SK-N-SH (cell line): ENCODE results near the gene C12orf75. TPM values are rescaled to one million over a fixed set of nuclear protein-coding genes. Genes with fewer than 3 reads are reported as not detected.

Experiments used
- CTCF ChIA-PET: fragments of 300-600, 350-600 bp; formaldehyde crosslinking; extraction: SDS; loops from one replicate; lab custom pipeline; 2021; lab: Yijun Ruan, JAX
- POLR2A ChIA-PET: fragments of 350-600 bp; sonication (Branson Sonifier 250); formaldehyde crosslinking; extraction: SDS; loops from one replicate; lab custom pipeline; 2020; ENCODE audit warnings: antibody characterized with exemption, inconsistent platforms; lab: Yijun Ruan, JAX
- DNase-seq: peaks from one replicate; pipeline ENCODE4 v3.0.0; 2012
- H2AFZ ChIP-seq: fragments of 200-600 bp; sonication (generic); 2 replicates; pipeline ENCODE4 v1.8.1; 2016; ENCODE audit warnings: antibody characterized with exemption, mild to moderate bottlenecking, low read depth
- H3F3A ChIP-seq: fragments of 200-600 bp; sonication (generic); replicated peaks from 2 replicates; pipeline ENCODE3; 2016; ENCODE audit warnings: antibody characterized with exemption, mild to moderate bottlenecking; ENCODE audit not compliant: insufficient read depth
- H3K27ac ChIP-seq, 2 experiments: fragments of 200-500 bp in 1 of 2; fragments of 200-600 bp in 1 of 2; sonication (Bioruptor generic) in 1 of 2; sonication (generic), shearing (Covaris generic) in 1 of 2; 2 replicates each; pipeline versions ENCODE4 v1.5.1 to v1.6.1; 2014 to 2016; ENCODE audit warnings: low read depth in 2 of 2, inconsistent platforms in 1 of 2, low read length in 1 of 2, mild to moderate bottlenecking in 1 of 2, mixed read lengths in 1 of 2
- H3K27me3 ChIP-seq: fragments of 200-600 bp; sonication (generic), shearing (Covaris generic); 2 replicates; pipeline ENCODE4 v1.6.1; 2016; ENCODE audit warnings: mixed run types; ENCODE audit not compliant: insufficient read depth
- H3K36me3 ChIP-seq, 2 experiments: fragments of 200-500 bp in 1 of 2; fragments of 200-600 bp in 1 of 2; sonication (Bioruptor generic) in 1 of 2; sonication (generic) in 1 of 2; replicated peaks in 1 of 2; 2 replicates each; pipeline versions ENCODE3 to v1.5.1; 2014 to 2016; ENCODE audit warnings: low read length in 1 of 2, mild to moderate bottlenecking in 1 of 2; ENCODE audit not compliant: insufficient read depth in 2 of 2, control insufficient read depth in 1 of 2
- H3K4me1 ChIP-seq, 2 experiments: fragments of 200-500 bp in 1 of 2; fragments of 200-600 bp in 1 of 2; sonication (Bioruptor generic) in 1 of 2; sonication (generic), shearing (Covaris generic) in 1 of 2; 2 replicates each; pipeline versions ENCODE4 v1.5.1 to v1.6.1; 2014 to 2016; ENCODE audit warnings: low read depth in 1 of 2, low read length in 1 of 2, mixed run types in 1 of 2; ENCODE audit not compliant: insufficient read depth in 2 of 2, control insufficient read depth in 1 of 2
- H3K4me2 ChIP-seq: fragments of 200-600 bp; sonication (generic), shearing (Covaris generic); 2 replicates; pipeline ENCODE4 v1.6.1; 2017; ENCODE audit warnings: mixed run types
- H3K4me3 ChIP-seq, 2 experiments: fragments of 200-500 bp in 1 of 2; fragments of 200-600 bp in 1 of 2; sonication (Bioruptor generic) in 1 of 2; sonication (generic), shearing (Covaris generic) in 1 of 2; 2 replicates each; pipeline versions ENCODE4 v1.5.1 to v1.8.1; 2014 to 2016; ENCODE audit warnings: low read depth in 2 of 2, inconsistent platforms in 1 of 2, low read length in 1 of 2, mild to moderate bottlenecking in 1 of 2, mixed read lengths in 1 of 2, moderate library complexity in 1 of 2
- H3K79me2 ChIP-seq: fragments of 200-600 bp; sonication (generic); 2 replicates; pipeline ENCODE4 v1.8.1; 2017; ENCODE audit warnings: mild to moderate bottlenecking; ENCODE audit not compliant: insufficient read depth
- H3K9ac ChIP-seq: fragments of 200-600 bp; sonication (generic); 2 replicates; pipeline ENCODE4 v1.6.1; 2017; ENCODE audit warnings: mixed run types
- H3K9me2 ChIP-seq: fragments of 200-600 bp; sonication (generic); 2 replicates; pipeline ENCODE4 v1.6.1; 2017; ENCODE audit warnings: mixed run types
- H3K9me3 ChIP-seq: fragments of 200-600 bp; sonication (generic); 2 replicates; pipeline ENCODE4 v1.6.1; 2017; ENCODE audit warnings: mixed run types, mild to moderate bottlenecking, moderate library complexity
- H4K20me1 ChIP-seq: fragments of 200-600 bp; sonication (generic); 2 replicates; pipeline ENCODE4 v1.6.1; 2017; ENCODE audit warnings: mild to moderate bottlenecking, mixed run types; ENCODE audit not compliant: insufficient read depth
- CTCF ChIP-seq: fragments of 200-600 bp; sonication (generic); IDR thresholded peaks from 2 replicates; pipeline ENCODE4 v1.6.1; 2017; ENCODE audit warnings: antibody characterized with exemption, mild to moderate bottlenecking, moderate library complexity
- EZH2phosphoT487 ChIP-seq: fragments of 200-600 bp; sonication (generic); IDR thresholded peaks from 2 replicates; pipeline ENCODE4 v1.6.1; 2017; ENCODE audit warnings: low read depth, mixed run types, mild to moderate bottlenecking, antibody characterized with exemption, moderate library complexity, borderline replicate concordance
- FOSL2 ChIP-seq: IDR thresholded peaks from 2 replicates; pipeline ENCODE4 v1.4.0; 2012; ENCODE audit warnings: low read depth, mild to moderate bottlenecking, moderate library complexity, borderline replicate concordance
- FOXJ3 ChIP-seq: sonication (generic); formaldehyde crosslinking; IDR thresholded peaks from 2 replicates; pipeline ENCODE4 v1.5.1; 2020; ENCODE audit warnings: mild to moderate bottlenecking, missing genetic modification reagents
- JUND ChIP-seq: IDR thresholded peaks from 2 replicates; pipeline ENCODE4 v1.4.0; 2012
- MAX ChIP-seq: IDR thresholded peaks from 2 replicates; pipeline ENCODE4 v1.4.0; 2012; ENCODE audit warnings: low read depth
- NFIC ChIP-seq: IDR thresholded peaks from 2 replicates; pipeline ENCODE4 v1.4.0; 2012; ENCODE audit warnings: borderline replicate concordance
- NRF1 ChIP-seq: IDR thresholded peaks from 2 replicates; pipeline ENCODE4 v1.6.1; 2012; ENCODE audit warnings: low read depth, mild to moderate bottlenecking, low read length
- RCOR1 ChIP-seq: fragments of 150-350 bp; IDR thresholded peaks from 2 replicates; pipeline ENCODE4 v1.6.1; 2017; ENCODE audit warnings: antibody characterized with exemption, low read length
- RFX5 ChIP-seq: IDR thresholded peaks from 2 replicates; pipeline ENCODE4 v1.6.1; 2012; ENCODE audit warnings: mild to moderate bottlenecking, improper control_type of control experiment, low read length
- RXRA ChIP-seq: IDR thresholded peaks from 2 replicates; pipeline ENCODE4 v1.4.0; 2012; ENCODE audit warnings: low read depth, mild to moderate bottlenecking, borderline replicate concordance
- SIN3A ChIP-seq: IDR thresholded peaks from 2 replicates; pipeline ENCODE4 v1.6.1; 2012; ENCODE audit warnings: low read depth, mild to moderate bottlenecking, low read length, moderate library complexity, borderline replicate concordance
- TCF12 ChIP-seq: IDR thresholded peaks from 2 replicates; pipeline ENCODE4 v1.4.0; 2012
- USF1 ChIP-seq: IDR thresholded peaks from 2 replicates; pipeline ENCODE4 v1.4.0; 2012; ENCODE audit warnings: low read depth, borderline replicate concordance
- WGBS: methylation state at CpG from one replicate; pipeline ENCODE4 v1.1.6; 2017; ENCODE audit warnings: low lambda C conversion rate; 5-methylcytosine and 5-hydroxymethylcytosine counted together
- polyA plus RNA-seq, 3 experiments: library from polyadenylated mRNA; depleted of rRNA; stranded (reverse); fragments of >200 nt; gene quantifications; 2 replicates each; pipeline ENCODE4 v1.2.3, GENCODE V29; 2012
- TF ChIP-seq, protein P1 (sequence below): IDR thresholded peaks from 2 replicates; pipeline ENCODE4; 2012

The C12orf75 gene
- polyA plus RNA-seq, 1 of the 3 experiments (the other 2 are of a cell fraction), result 221 TPM

DNA sequence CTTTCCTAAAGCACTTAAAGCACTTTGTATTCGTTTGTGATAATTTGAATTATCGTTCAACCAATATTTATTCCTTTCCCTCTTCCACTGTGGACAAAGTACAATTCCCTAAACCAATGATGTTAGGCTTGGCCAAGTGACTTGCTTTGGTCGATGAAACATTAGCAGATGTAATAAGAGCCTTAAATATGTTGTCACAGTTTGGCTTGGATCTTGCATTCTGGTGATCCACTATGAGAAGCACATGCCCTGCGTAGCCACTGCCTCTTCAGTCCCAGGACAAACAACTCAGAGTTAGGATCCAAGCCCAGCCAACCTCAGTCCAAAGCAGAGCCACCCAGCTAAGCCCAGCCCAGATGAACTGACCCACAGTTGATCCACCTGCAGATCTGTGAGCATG, 8.4 kb upstream of the C12orf75 start (continued):
- TF ChIP-seq RXRA, result no peak
- peak; percentile 32; the same call in 1 of the 2 replicates for TF ChIP-seq TCF12

DNA sequence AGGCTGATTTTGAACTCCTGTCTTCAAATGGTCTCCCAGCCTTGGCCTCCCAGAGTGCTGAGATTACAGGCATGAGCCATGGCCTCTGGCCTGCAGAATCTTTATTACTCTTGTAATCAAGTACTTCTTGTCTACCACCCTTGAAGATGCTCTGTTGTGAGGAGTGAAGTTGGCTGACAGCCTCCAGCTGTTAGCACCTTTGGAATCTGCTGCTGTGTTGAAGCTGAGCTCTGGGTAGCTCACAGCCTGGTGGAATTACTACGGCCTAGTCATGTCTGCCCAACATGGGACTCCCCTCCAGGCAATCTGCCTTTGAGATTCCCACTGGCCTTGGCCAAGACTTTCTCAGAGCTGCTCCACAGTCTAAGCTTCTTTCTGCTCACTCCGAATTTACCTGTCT, 5.8 kb upstream of the C12orf75 start:
- Histone ChIP-seq H3K27me3 (no peaks in the 10 kb centered on the region), H3K9me2 (no peaks in the 10 kb centered on the region), H3K27ac (no peak overlapping the region), H4K20me1 (no peaks in the 10 kb centered on the region), H3K4me1 (peaks cover 2 to 22% of the 10 kb centered on the region in 2 experiments), H3F3A (peaks cover 17% of the 10 kb centered on the region), H3K9me3 (no peaks in the 10 kb centered on the region), H2AFZ (no peak overlapping the region), H3K9ac (no peak overlapping the region), H3K36me3 (no peaks in the 10 kb centered on the region), H3K4me3 (no peak overlapping the region), H3K79me2 (peaks cover 53% of the 10 kb centered on the region), H3K4me2 (no peak overlapping the region)
- ChIA-PET POLR2A (no interaction called here), CTCF (interaction anchor here (0.5 kb wide), 1 partner anchor 47 kb away, joined by 3 read pairs; no protein-coding TSS in a partner anchor)
- TF ChIP-seq FOXJ3 (CRISPR knock-in tag), result no peak
- TF ChIP-seq RXRA, result no peak
- TF ChIP-seq, protein P1, sequence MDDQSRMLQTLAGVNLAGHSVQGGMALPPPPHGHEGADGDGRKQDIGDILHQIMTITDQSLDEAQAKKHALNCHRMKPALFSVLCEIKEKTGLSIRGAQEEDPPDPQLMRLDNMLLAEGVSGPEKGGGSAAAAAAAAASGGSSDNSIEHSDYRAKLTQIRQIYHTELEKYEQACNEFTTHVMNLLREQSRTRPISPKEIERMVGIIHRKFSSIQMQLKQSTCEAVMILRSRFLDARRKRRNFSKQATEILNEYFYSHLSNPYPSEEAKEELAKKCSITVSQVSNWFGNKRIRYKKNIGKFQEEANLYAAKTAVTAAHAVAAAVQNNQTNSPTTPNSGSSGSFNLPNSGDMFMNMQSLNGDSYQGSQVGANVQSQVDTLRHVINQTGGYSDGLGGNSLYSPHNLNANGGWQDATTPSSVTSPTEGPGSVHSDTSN, result no peak
- TF ChIP-seq FOSL2, result no peak
- TF ChIP-seq RFX5, result no peak
- TF ChIP-seq CTCF, result no peak
- TF ChIP-seq EZH2phosphoT487, result no peak
- TF ChIP-seq NRF1, result no peak
- no peak for TF ChIP-seq SIN3A
- no peak for TF ChIP-seq TCF12
- no peak for TF ChIP-seq RCOR1
- no peak for TF ChIP-seq NFIC
- TF ChIP-seq MAX, result no peak
- no peak for DNase-seq
- WGBS, result 94% methylated on average over 1 of the region's 2 CpGs

DNA sequence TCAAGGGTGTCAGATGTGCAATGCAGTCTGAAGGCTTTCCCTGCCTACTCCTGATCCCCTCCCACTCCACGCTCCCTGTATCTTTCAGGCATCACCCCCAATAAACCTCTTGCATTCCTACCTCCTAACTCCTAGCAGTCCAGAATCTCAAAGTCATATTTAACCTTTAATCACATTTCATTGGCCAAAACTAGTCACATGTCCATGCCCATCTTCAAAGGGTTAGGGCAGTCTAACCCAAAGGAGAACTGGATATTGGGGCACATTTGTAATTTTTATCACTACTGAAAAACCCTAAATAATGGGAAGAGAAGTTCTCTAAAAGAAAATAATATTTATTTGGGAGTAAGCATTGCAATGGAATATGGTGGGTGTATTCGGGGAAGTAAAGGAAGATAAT, 5.4 kb upstream of the C12orf75 start:
- no peak overlapping the region for H2AFZ ChIP-seq
- H3K27me3 ChIP-seq, result no peaks in the 10 kb centered on the region
- peaks cover 19% of the 10 kb centered on the region for H3F3A ChIP-seq
- no peaks in the 10 kb centered on the region for H3K9me2 ChIP-seq
- no peak for DNase-seq
- H3K79me2 ChIP-seq, result peaks cover 53% of the 10 kb centered on the region
- no peak overlapping the region for H3K4me3 ChIP-seq
- H3K9me3 ChIP-seq, result no peaks in the 10 kb centered on the region
- H3K4me1 ChIP-seq, result peaks cover 6 to 22% of the 10 kb centered on the region in 2 experiments
- POLR2A ChIA-PET, result no interaction called here
- no peaks in the 10 kb centered on the region for H4K20me1 ChIP-seq
- H3K9ac ChIP-seq, result no peak overlapping the region
- no peak overlapping the region for H3K4me2 ChIP-seq
- 97% methylated on average over 2 of the region's 2 CpGs for WGBS
- no peaks in the 10 kb centered on the region for H3K36me3 ChIP-seq
- no peak overlapping the region; a peak in 1 of 4 replicates for H3K27ac ChIP-seq
- TF ChIP-seq JUND (no peak), USF1 (peak; percentile 58; the same call in 1 of the 2 replicates)
- CTCF ChIA-PET, result interaction anchor here (0.5 kb wide), 1 partner anchor 48 kb away, joined by 3 read pairs; no protein-coding TSS in a partner anchor
